ENCODE results near the gene SUCLA2. TPM values are rescaled to one million over a fixed set of nuclear protein-coding genes. Genes with fewer than 3 reads are reported as not detected.
A peak's percentile ranks its signal among the peaks of the same experiment; 100 is the strongest.
"Not testable (repeated sequence)": the region's sequence is repeated elsewhere in the genome, so short reads cannot be mapped to it uniquely, and the experiment has no call there.

SUCLA2 gene
- total RNA-seq, 1 donor from 2014 or later, result 86.1 TPM

DNA sequence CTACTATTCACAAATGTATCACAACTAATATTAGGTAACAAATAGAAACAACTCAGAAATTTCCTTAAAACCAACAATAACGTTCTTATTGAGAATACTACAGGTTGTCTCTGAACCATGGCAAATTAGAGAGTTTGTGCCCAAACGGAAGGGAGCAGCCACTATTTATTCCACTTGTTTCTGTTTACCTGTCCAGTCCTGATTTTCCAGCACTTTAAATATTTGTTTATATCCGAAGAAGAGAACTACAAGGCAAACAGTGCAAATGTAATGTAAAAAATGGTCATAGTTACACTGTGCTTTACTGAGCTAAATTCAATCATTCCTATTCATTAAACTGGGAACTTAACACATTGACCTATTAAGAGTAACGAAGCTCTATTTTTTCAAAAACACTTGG is 9.2 kb downstream of the SUCLA2 start:
- DNase-seq (ENCODE audit: low read depth), result no peak

DNA sequence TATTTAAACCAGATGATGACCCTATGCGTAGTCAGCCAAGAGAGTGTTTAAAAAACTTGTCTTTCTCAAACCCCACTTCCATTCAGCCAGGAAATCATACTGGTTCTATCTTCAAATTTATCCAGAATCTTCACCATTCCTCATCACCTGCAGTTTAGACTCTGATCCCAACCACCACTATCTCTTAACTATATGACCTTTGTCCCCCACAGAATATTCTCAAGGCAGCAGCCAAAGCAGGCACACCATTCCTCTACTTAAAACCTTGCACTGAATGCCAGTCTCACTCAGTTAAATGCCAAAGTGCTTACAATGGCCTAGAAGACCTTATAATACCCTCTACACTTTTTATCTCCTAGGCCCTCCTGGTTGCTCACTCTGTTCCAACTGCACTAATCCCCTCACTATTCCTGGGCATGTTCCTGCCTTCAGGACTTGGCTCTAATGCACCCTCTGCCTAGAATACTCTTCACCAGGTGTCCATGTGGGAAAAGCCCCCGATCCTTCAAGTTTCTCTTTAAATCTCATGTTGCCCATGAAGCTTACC is 10.1 kb downstream of the SUCLA2 start:
- no peak for DNase-seq (ENCODE audit: low read depth)

DNA sequence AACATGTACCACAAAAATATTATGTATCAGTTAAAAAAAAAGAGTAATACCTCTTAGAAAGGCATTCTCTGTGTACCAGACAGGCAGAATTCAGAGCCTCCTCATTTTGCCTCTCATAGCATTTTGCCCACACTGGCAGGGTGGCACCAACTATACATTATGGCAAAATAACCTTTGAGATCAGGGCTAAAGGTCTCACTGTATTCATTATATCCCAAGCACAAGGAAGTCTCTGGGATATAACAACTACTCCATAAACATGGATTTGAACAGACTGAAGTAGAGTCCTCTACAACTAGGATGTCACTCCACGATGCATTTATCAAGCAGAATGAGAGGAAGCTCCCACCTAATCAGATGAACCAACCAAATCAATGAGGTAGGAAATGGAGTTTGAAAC is 10.6 kb downstream of the SUCLA2 start:
- DNase-seq (ENCODE audit: low read depth), result no peak

DNA sequence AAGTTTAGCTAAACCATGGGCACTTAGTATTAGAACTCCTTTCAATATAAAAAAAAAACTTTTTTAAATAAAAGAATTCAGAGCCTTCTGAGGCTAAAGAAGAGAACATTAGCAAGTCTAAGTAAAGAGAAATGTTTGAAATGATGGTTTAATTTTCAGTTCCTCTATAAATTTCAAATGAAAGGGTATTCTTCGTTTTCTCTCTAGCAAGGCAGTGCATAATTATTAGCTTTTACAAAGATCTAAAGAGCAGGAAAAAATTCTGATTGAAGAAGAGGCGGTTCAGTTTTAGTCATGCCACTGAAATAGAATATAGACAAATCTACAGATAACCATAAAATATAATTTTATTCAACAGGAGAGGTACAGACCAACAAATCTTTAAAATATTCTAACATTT is 18.0 kb downstream of the SUCLA2 start:
- no peak for DNase-seq (ENCODE audit: low read depth)

DNA sequence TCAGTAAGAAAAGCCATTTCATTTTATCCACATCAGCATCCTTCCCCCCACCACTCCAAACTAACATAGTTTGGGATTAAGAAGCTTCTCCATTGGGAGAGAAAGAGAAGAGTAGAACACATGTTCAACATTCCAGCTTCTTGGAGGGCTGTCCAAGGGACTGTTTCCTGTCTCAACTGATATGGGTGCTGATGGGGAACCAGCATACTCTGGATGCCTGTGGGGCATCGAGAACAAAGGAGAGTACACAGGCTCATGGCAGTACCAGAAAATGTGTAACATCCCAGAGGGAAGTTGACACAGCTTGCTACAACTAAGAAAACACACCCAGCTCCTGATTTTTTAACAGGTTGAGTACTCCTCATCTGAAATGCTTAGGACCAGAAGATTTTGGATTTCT is 24.7 kb downstream of the SUCLA2 start:
- peak; percentile 26 for DNase-seq (ENCODE audit: low read depth)

DNA sequence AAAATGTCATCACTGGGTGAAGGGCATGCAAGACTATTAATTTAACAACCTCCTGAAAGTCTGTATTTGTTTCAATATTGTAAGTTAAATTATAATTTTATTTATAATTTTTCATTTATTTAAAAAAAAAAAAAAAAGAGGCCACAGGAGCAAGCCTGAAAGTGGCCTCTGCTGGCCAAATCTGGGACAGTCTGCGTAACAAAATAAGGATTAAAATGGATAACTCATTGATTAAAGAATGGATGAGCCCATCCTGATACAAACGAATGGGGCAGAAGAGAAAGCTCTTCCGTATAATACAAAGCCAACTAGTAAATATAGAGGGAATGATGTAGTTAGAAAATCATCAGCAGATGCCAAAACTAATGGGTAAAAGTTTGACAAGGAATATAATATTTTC is 36.2 kb downstream of the SUCLA2 start:
- no peak for DNase-seq (ENCODE audit: low read depth)

DNA sequence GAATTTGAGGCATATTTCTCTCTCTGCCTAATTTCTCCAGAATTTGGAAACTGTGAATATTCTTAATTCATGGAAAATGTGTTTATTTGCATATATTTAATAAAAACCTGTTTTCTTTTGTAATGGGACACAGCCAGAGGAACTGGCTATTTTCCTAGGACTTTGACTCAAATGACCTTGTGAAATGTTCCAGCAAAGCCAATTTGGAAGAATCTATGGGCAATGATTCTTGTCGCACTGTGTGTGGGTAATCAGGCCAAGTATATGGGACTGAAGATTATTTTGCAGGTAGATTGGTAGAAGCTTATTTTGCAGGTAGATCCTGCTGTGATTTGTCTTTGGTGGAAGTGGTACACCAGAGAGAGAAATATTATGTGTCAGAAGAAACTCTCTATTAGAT is 38.8 kb downstream of the SUCLA2 start:
- DNase-seq (ENCODE audit: low read depth), result no peak

DNA sequence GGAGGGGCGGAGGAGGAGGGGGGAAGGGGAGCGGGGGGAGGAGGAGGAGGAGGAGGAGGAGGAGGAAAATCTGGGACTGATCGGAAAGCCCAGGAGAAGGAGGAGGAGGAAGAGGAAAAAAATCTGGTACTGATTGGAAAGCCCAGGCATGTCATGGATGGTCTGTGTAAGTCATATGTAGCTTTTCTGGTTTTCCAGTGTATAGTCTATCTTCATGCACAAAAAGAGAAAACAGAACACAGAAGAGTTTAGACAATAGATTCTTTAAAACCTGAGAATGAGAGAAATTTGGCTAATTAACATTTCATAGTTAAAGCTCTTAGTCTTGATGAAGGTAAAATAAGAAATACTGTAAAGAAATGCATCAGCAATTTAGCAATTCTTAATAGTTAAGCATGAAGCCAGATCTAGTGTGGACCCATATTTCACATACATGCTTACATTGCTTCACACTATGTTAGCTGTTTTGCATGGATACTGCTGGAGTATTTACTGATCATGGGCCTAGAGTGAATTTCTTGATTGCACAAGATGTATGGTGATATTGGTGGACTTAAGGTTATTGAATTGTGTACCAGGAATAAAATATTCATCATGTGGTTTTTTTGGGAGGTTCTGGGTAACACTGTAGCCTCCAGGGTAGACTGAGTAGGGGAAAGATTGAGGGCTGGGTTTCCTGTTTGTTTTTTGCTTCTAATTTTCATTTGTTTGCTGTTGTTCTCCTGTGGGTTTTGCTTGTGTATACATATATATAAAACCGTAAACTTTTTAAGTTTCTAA is 41.4 kb downstream of the SUCLA2 start:
- no peak for DNase-seq (ENCODE audit: low read depth)

DNA sequence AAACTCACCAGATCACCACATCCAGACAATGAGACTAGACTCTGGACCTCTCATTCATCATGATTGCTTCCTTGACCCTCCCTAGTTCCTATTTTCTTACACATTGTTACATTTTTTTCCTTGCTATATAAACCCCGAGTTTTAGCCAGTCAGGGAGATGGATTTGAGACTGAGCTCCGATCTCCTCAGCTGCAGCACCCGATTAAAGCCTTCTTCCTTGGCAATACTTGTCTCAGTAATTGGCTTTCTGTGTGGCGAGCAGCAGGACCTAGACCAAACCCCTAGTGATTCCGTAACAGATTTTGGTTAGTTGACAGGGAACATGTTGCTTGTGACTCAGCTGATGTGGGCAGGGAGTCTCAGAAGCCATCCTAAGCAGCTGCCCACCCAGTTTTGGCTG is 44.0 kb downstream of the SUCLA2 start:
- no peak for DNase-seq (ENCODE audit: low read depth)

DNA sequence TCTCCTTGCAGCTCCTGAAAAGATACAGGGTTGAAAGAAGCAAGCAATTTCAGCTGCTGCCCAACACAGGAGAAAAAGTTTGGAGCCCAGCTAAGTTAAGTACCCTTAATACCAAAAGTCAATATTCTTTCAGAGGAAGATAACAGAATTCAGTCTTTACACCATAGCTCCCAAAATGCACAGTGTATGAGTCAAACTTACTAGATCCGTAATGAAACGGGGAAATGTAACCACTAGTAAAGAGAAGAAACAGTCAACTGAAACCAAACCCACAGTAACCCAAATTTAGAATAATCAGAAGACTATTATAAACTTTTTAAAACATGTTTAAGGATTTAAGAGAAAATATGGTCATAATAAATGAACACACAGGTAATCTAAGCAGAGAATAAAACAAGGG is 45.2 kb downstream of the SUCLA2 start:
- no peak for DNase-seq (ENCODE audit: low read depth)

DNA sequence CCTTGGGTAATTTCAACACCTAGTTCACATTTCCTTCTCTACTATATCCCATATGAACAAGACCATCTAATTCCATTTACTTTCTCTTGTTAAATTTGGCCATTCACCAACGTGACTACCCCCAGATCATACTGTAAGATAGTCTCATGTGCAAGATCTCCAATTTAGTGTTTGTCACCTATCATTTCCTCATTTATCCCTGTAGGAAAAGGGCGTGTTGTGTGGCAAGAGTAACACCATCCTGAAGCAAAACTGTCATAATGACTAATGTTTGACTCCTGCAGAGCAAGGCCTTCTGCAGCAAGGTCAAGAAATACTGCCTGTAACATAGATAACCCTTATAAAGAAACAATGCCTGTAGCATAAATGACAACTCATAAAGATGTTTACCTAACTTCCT is 51.3 kb downstream of the SUCLA2 start:
- no peak for DNase-seq (ENCODE audit: low read depth)

DNA sequence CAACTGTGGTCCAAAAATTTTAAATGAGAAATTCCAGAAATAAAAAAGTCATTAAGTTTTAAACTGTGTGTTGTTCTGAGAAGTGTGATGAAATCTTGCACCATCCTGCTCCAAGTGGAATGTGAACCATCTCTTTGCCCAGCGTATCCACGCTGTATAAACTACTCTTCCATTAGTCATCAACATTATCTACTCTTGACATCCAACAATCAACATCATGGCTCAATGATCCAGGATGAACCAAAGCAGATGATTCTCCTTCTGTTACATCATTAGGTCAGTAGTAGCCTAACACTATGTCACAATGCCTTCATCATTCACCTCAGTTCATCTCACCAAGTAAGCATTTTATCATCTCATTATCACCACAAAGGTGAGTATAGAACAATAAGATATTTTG is 55.3 kb downstream of the SUCLA2 start:
- peak; percentile 85 for DNase-seq (ENCODE audit: low read depth)

DNA sequence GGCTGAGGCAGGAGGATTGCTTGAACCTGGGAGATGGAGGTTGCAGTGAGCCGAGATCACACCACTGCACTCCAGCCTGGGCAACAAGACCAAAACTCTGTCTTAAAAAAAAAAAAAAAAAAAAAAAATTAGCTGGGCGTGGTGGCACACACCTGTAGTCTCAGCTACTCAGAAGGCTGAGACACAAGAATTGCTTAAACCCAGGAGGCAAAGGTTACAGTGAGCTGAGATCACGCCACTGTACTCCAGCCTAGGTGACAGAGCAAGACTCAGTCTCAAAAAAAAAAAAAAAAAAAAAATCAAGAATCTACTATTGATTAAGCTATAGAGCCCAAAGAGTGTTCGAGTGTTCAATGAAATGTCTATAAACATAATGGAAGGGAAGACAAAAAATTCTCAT is 55.9 kb downstream of the SUCLA2 start:
- not testable (repeated sequence) for DNase-seq (ENCODE audit: low read depth)

DNA sequence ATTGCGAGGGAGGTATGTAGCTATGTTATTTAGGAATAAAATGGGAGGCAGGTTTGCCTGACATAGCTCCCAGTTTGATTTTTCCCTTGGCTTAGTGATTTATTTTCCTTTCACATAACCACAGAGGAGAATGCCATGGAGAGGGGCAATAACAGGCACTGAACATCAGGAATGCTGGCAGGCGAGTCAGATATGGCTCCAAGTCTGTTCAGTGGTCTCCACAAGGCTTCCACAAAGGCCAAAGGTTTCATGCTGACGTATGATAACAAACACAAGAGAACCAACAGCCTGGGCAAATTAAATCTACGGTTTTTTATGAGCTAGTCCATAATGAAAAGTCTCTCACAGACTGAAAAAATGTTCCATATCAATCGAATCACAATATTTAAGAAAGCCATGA is 66.7 kb downstream of the SUCLA2 start:
- peak; percentile 62 for DNase-seq (ENCODE audit: low read depth)

DNA sequence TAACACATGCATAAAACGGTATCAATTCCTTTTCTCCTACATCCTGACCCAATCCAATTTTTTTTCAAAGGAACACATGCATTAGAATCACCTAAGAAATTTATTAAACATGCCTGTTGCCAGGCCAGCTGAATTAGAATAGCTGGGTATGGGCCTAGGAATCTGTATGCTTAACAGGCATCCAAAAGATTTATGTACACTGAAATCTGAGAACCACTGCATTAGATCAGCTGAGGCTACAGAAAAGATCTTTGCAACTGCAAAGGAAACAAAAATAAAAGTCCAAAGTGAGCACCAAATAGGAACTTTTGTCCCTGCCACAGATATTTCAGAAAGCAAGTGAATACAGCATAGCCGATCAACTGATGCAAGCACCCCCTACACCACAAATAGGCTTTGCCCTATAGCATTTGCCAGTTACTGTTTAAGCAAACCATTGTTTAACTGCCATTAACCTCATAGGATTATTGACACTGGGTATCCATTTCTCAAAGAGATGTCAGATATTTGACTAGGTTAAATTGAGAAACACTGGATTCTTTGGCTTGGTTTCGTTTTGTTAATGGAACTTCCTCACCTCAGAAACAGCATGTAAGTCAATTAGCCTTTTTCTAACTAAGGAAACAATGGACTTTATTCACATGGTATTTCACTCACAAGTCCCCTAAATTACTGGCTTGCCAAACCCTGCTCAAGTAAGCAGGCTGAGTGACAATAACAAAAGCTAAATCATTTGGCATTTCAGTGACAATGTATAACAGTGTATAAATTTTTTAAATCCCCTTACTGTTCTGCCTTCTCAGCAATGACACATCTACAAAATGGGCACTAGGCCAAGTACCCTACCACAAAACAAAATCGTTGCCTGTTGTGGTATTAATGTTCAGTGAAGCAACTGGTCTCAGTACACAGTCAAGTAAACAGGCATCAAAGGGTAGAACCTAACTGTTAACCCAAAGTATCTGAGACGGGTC is 67.8 kb downstream of the SUCLA2 start:
- DNase-seq (ENCODE audit: low read depth), result peak; percentile 83

DNA sequence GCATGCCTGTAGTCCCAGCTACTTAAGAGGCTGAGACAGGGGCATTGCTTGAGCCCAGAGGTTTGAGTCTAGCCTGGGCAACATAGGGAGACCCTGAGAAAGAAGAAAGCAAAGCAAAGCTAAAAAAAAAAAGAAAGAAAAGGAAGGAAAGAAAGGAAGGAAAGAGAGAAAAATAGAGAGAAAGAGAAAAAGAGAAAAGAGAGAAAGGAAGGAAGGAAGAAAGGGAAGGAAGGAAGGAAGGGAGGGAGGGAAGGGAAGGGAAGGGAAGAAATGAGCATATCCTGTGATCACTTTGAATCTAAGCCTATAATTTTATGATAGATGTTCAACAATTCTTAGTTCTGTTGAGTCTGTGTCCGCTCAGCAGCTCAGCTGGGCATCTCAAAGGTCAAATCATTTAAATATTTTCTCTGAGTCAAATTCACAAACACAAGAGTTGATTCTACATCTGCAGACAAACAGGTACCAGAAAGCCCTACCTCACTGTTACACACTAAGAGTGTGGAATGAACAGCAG is 70.4 kb downstream of the SUCLA2 start:
- no peak for DNase-seq (ENCODE audit: low read depth)

DNA sequence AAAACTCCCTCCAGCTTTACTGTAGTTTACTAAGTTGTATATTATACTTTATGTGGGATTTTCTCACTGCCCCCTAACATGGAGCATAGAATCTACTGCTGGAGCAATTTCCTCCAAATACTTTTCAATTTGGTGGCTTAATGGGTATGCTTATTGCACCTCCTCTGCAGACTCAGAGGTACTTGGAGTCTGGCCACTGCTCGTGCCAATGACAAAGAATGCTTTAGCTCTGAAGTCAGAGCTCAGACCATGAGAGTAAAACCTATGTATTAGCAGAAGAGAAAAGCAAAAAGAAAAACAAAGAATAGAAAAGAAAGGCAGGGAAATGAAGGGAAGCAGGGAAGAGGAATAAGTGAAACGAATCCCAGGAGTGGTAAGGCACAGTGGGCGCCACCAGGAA is 71.9 kb downstream of the SUCLA2 start:
- no peak for DNase-seq (ENCODE audit: low read depth)

DNA sequence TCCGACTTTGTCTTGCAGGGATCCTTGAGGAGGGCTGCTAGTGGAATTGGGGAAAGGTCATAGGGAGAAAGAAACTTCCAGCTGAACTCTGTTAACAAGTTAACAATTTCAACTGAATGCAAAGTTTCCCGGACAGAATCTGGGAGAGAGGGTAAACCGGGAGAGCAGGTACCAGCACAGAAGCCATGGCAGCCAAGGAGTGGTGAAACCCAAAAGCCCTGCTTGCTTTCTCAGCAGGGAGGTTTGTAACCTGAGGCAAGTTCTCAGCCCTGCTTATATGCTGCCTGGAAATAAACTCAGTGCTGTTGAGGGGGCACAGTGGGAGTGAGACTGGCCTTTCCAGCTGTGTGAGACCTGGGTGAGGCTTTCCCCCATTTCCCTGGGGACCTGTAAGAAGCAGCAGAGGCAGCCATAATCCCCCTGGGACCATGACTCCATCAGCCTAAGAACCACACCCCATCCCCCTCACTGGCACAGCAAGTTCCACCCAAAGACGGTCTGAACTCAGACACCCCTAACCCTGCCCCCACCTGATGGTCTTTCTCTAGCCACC is 84.0 kb downstream of the SUCLA2 start:
- DNase-seq (ENCODE audit: low read depth), result no peak

DNA sequence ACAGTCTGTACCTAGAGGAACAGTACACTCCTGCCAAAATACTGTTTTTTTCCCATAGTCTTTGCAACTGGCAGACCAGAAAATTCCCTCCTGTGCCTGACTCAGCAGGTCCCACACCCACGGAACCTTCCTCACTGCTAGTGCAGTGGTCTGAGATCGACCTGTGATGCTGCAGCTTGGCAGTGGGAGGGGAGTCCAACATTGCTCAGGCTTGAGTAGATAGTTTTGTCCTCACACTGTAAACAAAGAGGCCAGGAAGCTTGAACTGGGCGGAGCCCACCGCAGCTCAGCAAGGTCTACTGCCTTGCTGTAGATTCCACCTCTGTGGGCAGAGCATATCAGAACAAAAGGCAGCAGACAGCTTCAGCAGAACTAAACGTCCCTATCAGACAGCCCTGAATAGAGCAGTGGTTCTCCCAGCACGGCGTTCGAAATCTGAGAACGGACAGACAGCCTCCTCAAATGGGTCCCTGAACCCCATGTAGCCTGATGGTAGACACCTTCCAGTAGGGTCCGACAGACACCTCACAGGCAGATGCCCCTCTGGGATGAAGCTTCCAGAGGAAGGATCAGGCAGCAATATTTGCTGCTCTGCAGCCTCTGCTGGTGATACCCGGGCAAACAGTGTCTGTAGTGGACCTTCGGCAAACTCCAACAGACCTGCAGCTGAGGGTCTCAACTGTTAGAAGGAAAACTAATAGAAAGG is 92.7 kb downstream of the SUCLA2 start:
- peak; percentile 57 for DNase-seq (ENCODE audit: low read depth)

DNA sequence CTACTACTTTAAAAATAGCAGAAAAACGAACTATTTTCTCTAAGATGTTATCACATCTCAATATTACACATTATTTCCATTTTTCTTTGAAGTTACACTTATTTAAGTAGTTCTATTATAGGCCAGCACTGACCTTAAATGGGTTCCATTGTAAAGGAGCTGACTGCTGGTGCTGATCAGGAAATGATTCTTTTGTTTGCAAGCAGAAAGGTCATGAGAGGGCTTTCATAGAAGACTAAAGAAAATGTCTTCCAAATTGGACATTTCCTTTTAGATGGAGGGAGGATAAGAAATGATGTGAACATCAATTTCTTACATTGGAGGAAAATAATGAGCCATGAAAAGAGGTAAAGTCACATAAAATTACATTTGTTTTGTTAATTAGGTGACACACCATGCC is 96.2 kb downstream of the SUCLA2 start:
- DNase-seq (ENCODE audit: low read depth), result no peak

DNA sequence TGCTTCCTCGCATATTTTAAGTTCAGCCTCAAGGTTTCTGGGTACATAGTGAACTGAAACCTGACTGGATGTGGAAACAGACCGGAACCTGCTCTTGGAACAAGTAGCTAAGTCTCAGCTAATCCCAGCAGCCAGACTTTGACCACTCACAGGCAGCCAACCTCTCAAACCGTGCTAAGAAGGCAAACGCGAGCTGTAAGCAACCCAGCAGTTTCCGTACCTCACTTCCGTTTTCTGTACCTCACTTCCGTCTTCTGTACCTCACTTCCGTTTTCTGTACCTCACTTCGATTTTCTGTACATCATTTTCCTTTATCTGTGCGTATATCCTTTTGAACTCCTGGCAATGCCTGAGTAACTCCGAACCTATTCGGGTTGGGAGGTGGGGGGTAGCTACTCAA is 96.8 kb downstream of the SUCLA2 start:
- DNase-seq (ENCODE audit: low read depth), result peak; percentile 83

DNA sequence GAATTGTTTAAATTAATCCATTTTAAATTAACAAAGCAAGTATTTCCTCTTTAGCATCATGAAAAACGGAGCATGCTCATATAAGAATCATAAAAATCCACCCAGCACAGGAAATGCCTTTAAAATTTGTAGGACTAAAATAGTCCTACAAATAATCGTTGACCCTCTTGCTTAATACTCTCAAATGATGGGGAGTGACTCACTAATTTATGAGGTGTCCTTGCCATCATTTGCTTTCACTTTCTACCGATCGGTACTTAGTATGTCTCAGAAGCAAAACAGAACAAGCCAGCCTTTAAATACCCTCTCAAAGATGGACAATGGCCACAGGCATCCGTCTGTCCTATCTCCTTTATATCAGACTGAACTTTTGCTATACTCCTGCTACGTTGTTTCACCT is 97.2 kb downstream of the SUCLA2 start:
- peak; percentile 74 for DNase-seq (ENCODE audit: low read depth)

Measured in renal cortical epithelial cell (primary cell).